Islet of Langerhans (tissue), 1 donor: Measurements from ENCODE around the gene ST8SIA5.

Experiments
- FAIRE-seq: peaks from one replicate; lab custom pipeline; 2011; peaks lifted over from hg19 to GRCh38; lab: Jason Lieb, UNC

ST8SIA5 gene

DNA sequence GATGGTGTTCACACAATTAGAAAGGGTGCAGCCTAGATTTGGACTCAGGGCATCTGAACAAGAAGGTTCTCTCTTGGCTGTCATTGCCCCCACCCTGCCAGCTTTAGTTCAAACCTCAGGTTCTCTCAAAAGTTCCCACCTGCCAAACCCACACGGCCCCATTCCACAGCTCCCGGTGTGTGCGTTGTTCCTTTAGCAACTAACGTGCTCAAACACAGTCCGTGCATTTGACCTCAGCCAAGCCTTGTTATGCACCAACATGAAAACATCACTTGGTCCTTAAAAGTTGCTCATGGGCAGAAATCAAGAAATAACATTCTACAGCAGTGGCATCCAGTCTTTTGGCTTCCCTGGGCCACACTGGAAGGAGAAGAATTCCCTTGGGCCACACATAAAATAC is 131.8 kb downstream of the ST8SIA5 start:
- FAIRE-seq: no peak

DNA sequence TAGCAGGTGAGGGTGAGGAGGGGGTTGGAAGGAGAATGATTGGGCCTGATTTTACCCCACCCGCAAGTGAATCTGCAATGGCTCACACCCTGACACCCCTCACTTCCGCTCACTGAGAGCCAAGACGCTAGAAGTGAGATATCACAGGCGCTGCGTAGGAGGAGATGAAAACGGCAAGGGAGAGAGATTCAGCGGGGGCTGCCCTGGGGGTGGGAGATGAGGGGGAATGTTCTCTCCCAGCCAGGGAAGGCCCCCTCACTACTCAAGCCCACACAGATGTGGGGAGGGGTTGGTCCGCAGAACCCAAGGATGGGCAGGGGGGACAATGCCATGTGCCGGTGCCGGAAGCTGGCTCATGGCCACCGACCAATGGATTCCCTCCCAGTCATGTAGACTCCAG is 132.7 kb downstream of the ST8SIA5 start:
- no peak for FAIRE-seq

GRCh38 chr18:46623541-46623940 is 133.3 kb downstream of the ST8SIA5 start:
- no peak for FAIRE-seq

DNA sequence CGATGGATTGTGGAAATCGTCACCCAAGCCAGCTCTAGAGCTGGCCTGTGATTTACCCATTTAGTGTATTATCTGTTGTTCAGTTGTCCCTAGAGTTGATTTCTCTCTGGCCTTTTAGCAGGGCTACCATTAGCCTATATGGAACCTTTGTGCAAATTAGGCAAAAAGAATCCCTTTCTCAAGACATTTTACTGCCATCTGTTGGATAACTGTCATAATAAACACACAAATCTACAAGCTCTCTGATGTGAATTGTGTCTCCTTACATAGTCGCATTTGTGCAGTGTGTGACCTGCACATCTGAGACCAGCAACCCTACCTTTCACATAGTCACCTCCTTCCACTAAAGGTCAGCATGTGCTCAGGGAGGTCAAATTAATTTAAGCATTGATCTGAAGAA is 133.9 kb downstream of the ST8SIA5 start:
- no peak for FAIRE-seq

GRCh38 chr18:46622451-46622850 is 134.4 kb downstream of the ST8SIA5 start:
- FAIRE-seq: no peak

- no peak for FAIRE-seq
Measured at GRCh38 chr18:46621871-46622270, 135.0 kb downstream of the ST8SIA5 start.

DNA sequence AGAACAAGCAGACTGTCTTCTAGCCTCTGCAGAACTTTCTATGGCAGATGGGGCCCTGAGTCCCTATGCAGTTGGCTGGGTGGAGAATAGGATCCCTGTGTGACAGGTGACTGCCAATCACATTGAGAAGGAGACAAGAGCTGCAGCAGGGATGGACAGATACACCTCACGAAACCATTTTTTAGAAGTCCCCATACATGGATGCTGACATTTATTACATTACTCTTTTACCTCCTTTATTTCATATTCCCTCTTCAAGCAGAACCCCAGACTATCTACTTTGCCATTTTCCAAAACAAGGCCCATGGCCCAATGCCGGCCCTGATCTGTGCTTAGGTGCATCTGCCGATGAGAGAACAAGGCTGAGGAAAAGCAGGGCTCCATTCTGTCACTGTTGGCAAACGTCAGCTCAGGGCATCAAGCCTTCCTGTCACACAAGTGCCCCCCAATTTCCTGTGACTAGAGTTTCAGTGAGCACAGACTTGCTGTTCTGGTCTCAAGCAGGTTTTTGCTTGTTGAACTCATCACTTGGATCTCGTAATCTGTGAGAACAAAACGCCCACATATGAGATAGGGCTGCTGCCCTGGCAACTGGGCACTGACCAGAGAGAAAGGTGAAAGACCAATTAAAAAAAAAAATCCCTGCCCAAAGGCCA is 135.6 kb downstream of the ST8SIA5 start:
- FAIRE-seq: no peak

DNA sequence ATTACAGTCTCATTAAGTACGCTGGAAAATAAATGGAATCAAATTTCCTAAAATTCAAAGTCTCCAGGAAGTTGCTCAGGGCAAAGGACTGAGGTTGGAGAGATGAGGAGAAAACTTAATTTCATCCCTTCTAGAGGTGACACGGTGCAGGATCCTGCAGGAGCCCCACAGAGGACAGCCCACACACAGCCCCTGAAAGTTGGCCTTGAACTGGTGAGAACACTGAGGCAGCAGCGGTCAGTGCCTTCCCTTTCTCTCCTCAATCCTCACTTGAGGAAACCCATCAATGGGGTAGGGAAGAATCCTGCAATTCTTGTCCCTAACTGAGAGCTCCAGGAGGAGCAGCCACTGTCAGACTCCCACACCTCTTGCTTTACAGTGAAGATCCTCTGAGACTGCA is 137.3 kb downstream of the ST8SIA5 start:
- FAIRE-seq: no peak
